ENCODE measurements around the gene DOLPP1. TPM values are rescaled to one million over a fixed set of nuclear protein-coding genes. Genes with fewer than 3 reads are reported as not detected.

DOLPP1 gene
- polyA plus RNA-seq, 1 of the 3 experiments (the other 2 are of a cell fraction), result 19.9 TPM

- Histone ChIP-seq H3K9me2 (no peaks in the 10 kb centered on the region), H3F3A (replicated peaks; ENCODE audit: insufficient read depth) (peaks cover 2% of the 10 kb centered on the region), H3K4me2 (no peak overlapping the region), H3K4me3 (ENCODE audit: low read depth in 2 of 2, low read length in 1 of 2) (no peak overlapping the region), H3K36me3 (replicated peaks in 1 of 2; ENCODE audit: control insufficient read depth in 1 of 2, insufficient read depth in 2 of 2, low read length in 1 of 2) (peaks cover 0 to 26% of the 10 kb centered on the region in 2 experiments), H3K9me3 (no peaks in the 10 kb centered on the region), H3K79me2 (ENCODE audit: insufficient read depth) (no peaks in the 10 kb centered on the region), H3K27ac (ENCODE audit: low read depth in 2 of 2, low read length in 1 of 2) (peak overlapping the region in 1 of 2 experiments; percentile 80; a peak in 1 of 4 replicates), H3K9ac (no peak overlapping the region), H4K20me1 (ENCODE audit: insufficient read depth) (no peaks in the 10 kb centered on the region), H3K27me3 (ENCODE audit: insufficient read depth) (no peaks in the 10 kb centered on the region), H3K4me1 (ENCODE audit: control insufficient read depth in 1 of 2, insufficient read depth in 2 of 2, low read depth in 1 of 2, low read length in 1 of 2) (peaks cover 0 to 17% of the 10 kb centered on the region in 2 experiments; a peak in 1 of 4 replicates), H2AFZ (ENCODE audit: low read depth) (no peak overlapping the region)
- 79% methylated on average over 4 of the region's 19 CpGs for WGBS (ENCODE audit: low lambda C conversion rate)
- no peak for DNase-seq
- TF ChIP-seq MEF2A (IDR thresholded peaks at IDR 0.05; ENCODE audit: borderline replicate concordance, low read depth) (no peak), MXI1 (IDR thresholded peaks at IDR 0.05; ENCODE audit: low read depth, low read length) (no peak), EZH2phosphoT487 (IDR thresholded peaks at IDR 0.05; ENCODE audit: borderline replicate concordance, low read depth) (no peak), USF1 (IDR thresholded peaks at IDR 0.05; ENCODE audit: borderline replicate concordance, low read depth) (no peak)
- POLR2A ChIA-PET, result interaction anchor here (1.3 kb wide), 1 partner anchor 13 kb away, joined by 6 read pairs; the partner anchor contains the start of gene DOLPP1
- CTCF ChIA-PET, result interaction anchor here (1.0 to 1.3 kb wide), 2 partner anchors 9 to 63 kb away, joined by 3 to 4 read pairs; no protein-coding TSS in a partner anchor
Measured at GRCh38 chr9:129068110-129068509, 12.8 kb upstream of the DOLPP1 start.

- peak; percentile 75 for TF ChIP-seq MXI1 (IDR thresholded peaks at IDR 0.05; ENCODE audit: low read depth, low read length)
- peak; percentile 12; the same call in 1 of the 2 replicates for TF ChIP-seq USF2 (IDR thresholded peaks at IDR 0.05; ENCODE audit: borderline replicate concordance, low read depth, low read length)
- TF ChIP-seq FOXJ3 (CRISPR knock-in tag; IDR thresholded peaks at IDR 0.05), result no peak
- no peak for TF ChIP-seq CTCF (IDR thresholded peaks at IDR 0.05)
- DNase-seq, result peak; percentile 72
- POLR2A ChIA-PET, result no interaction called here
Measured at GRCh38 chr9:129068990-129069861, 11.7 kb upstream of the DOLPP1 start.

More at GRCh38 chr9:129068990-129069861, 11.7 kb upstream of the DOLPP1 start:
- H3K4me1 ChIP-seq (ENCODE audit: control insufficient read depth in 1 of 2, insufficient read depth in 2 of 2, low read depth in 1 of 2, low read length in 1 of 2), result peaks cover 0 to 17% of the 10 kb centered on the region in 2 experiments; a peak in 1 of 4 replicates
- no peak overlapping the region for H2AFZ ChIP-seq (ENCODE audit: low read depth)
- peaks cover 2% of the 10 kb centered on the region for H3F3A ChIP-seq (replicated peaks; ENCODE audit: insufficient read depth)
- peak overlapping the region in 1 of 2 experiments; percentile 80; a peak in 2 of 4 replicates for H3K27ac ChIP-seq (ENCODE audit: low read depth in 2 of 2, low read length in 1 of 2)
- no peaks in the 10 kb centered on the region for H3K9me2 ChIP-seq
- H3K36me3 ChIP-seq (replicated peaks in 1 of 2; ENCODE audit: control insufficient read depth in 1 of 2, insufficient read depth in 2 of 2, low read length in 1 of 2), result peaks cover 0 to 22% of the 10 kb centered on the region in 2 experiments
- H3K4me3 ChIP-seq (ENCODE audit: low read depth in 2 of 2, low read length in 1 of 2), result no peak overlapping the region
- H3K27me3 ChIP-seq (ENCODE audit: insufficient read depth), result no peaks in the 10 kb centered on the region
- H3K4me2 ChIP-seq, result no peak overlapping the region
- WGBS (ENCODE audit: low lambda C conversion rate), result 87% methylated on average over 19 of the region's 31 CpGs
- H3K9me3 ChIP-seq, result no peaks in the 10 kb centered on the region
- H3K9ac ChIP-seq, result no peak overlapping the region
- H3K79me2 ChIP-seq (ENCODE audit: insufficient read depth), result no peaks in the 10 kb centered on the region
- CTCF ChIA-PET, result no interaction called here
- no peaks in the 10 kb centered on the region for H4K20me1 ChIP-seq (ENCODE audit: insufficient read depth)

Data from SK-N-SH (cell line).